Activated naive CD4-positive, alpha-beta T cell treated with anti-CD3 and anti-CD28 coated beads, Interleukin-2, amount 50 U/mL, for 24 hours (primary cell): ENCODE results near the gene SEMA3D.

Source experiments
- H3K27ac Mint-ChIP-seq: one replicate; pipeline ENCODE4 v1.8.0; 2021; ENCODE audit warnings: mild to moderate bottlenecking, mixed read lengths
- H3K27me3 Mint-ChIP-seq: one replicate; pipeline ENCODE4 v1.8.0; 2021; ENCODE audit warnings: mixed read lengths
- H3K36me3 Mint-ChIP-seq: one replicate; pipeline ENCODE4 v1.8.0; 2021; ENCODE audit warnings: mixed read lengths
- H3K4me1 Mint-ChIP-seq: one replicate; pipeline ENCODE4 v1.8.0; 2021; ENCODE audit warnings: mixed read lengths
- H3K4me3 Mint-ChIP-seq: one replicate; pipeline ENCODE4 v1.8.0; 2021; ENCODE audit warnings: mild to moderate bottlenecking, mixed read lengths
- H3K9me3 Mint-ChIP-seq: one replicate; pipeline ENCODE4 v1.8.0; 2021; ENCODE audit warnings: mixed read lengths

SEMA3D gene

GRCh38 chr7:85162721-85163120, 24.1 kb downstream of the SEMA3D start:
- Mint-ChIP-seq H3K4me1 (no peaks in the 10 kb centered on the region), H3K27ac (no peak overlapping the region), H3K27me3 (peaks cover 2% of the 10 kb centered on the region), H3K9me3 (peaks cover 10% of the 10 kb centered on the region), H3K4me3 (no peak overlapping the region), H3K36me3 (no peaks in the 10 kb centered on the region)

GRCh38 chr7:85160223-85160622, 26.6 kb downstream of the SEMA3D start:
- Mint-ChIP-seq H3K9me3 (peaks cover 6% of the 10 kb centered on the region), H3K36me3 (no peaks in the 10 kb centered on the region), H3K27me3 (peaks cover 2% of the 10 kb centered on the region), H3K4me1 (no peaks in the 10 kb centered on the region), H3K4me3 (no peak overlapping the region), H3K27ac (no peak overlapping the region)

- Mint-ChIP-seq H3K4me1 (no peaks in the 10 kb centered on the region), H3K9me3 (peaks cover 6% of the 10 kb centered on the region), H3K27me3 (peaks cover 2% of the 10 kb centered on the region), H3K36me3 (no peaks in the 10 kb centered on the region), H3K27ac (no peak overlapping the region), H3K4me3 (no peak overlapping the region)
These were observed 27.9 kb downstream of the SEMA3D start for GRCh38 chr7:85159003-85159402.

GRCh38 chr7:85156661-85157208, 30.1 kb downstream of the SEMA3D start:
- peaks cover 2% of the 10 kb centered on the region for H3K27me3 Mint-ChIP-seq
- H3K27ac Mint-ChIP-seq = no peak overlapping the region
- peaks cover 6% of the 10 kb centered on the region for H3K9me3 Mint-ChIP-seq
- H3K36me3 Mint-ChIP-seq = no peaks in the 10 kb centered on the region
- no peaks in the 10 kb centered on the region for H3K4me1 Mint-ChIP-seq
- no peak overlapping the region for H3K4me3 Mint-ChIP-seq

GRCh38 chr7:85154282-85154937, 32.4 kb downstream of the SEMA3D start:
- Mint-ChIP-seq H3K9me3 (no peaks in the 10 kb centered on the region), H3K4me3 (no peak overlapping the region), H3K36me3 (no peaks in the 10 kb centered on the region), H3K27ac (no peak overlapping the region), H3K27me3 (no peaks in the 10 kb centered on the region), H3K4me1 (no peaks in the 10 kb centered on the region)

GRCh38 chr7:85153715-85154114, 33.1 kb downstream of the SEMA3D start:
- Mint-ChIP-seq H3K9me3 (no peaks in the 10 kb centered on the region), H3K27me3 (no peaks in the 10 kb centered on the region), H3K4me3 (no peak overlapping the region), H3K4me1 (no peaks in the 10 kb centered on the region), H3K27ac (no peak overlapping the region), H3K36me3 (no peaks in the 10 kb centered on the region)

- H3K27me3 Mint-ChIP-seq = no peaks in the 10 kb centered on the region
These were observed 36.2 kb downstream of the SEMA3D start for GRCh38 chr7:85150624-85151023.

GRCh38 chr7:85144771-85145170, 42.1 kb downstream of the SEMA3D start:
- Mint-ChIP-seq H3K27me3 (no peaks in the 10 kb centered on the region), H3K4me1 (no peaks in the 10 kb centered on the region), H3K27ac (no peak overlapping the region), H3K4me3 (no peak overlapping the region), H3K9me3 (no peaks in the 10 kb centered on the region), H3K36me3 (no peaks in the 10 kb centered on the region)

More at GRCh38 chr7:85150624-85151023, 36.2 kb downstream of the SEMA3D start:
- Mint-ChIP-seq H3K4me1 (no peaks in the 10 kb centered on the region), H3K4me3 (no peak overlapping the region), H3K27ac (no peak overlapping the region), H3K9me3 (no peaks in the 10 kb centered on the region), H3K36me3 (no peaks in the 10 kb centered on the region)

- Mint-ChIP-seq H3K9me3 (no peaks in the 10 kb centered on the region), H3K4me3 (no peak overlapping the region), H3K36me3 (no peaks in the 10 kb centered on the region), H3K27ac (no peak overlapping the region), H3K4me1 (no peaks in the 10 kb centered on the region), H3K27me3 (no peaks in the 10 kb centered on the region)
These were observed 50.9 kb downstream of the SEMA3D start for GRCh38 chr7:85135977-85136376.

- Mint-ChIP-seq H3K27me3 (no peaks in the 10 kb centered on the region), H3K27ac (no peak overlapping the region), H3K4me1 (no peaks in the 10 kb centered on the region), H3K4me3 (no peak overlapping the region), H3K36me3 (no peaks in the 10 kb centered on the region), H3K9me3 (no peaks in the 10 kb centered on the region)
These were observed 53.3 kb downstream of the SEMA3D start for GRCh38 chr7:85133560-85133959.

GRCh38 chr7:85133006-85133405, 53.9 kb downstream of the SEMA3D start:
- Mint-ChIP-seq H3K4me3 (no peak overlapping the region), H3K4me1 (no peaks in the 10 kb centered on the region), H3K27ac (no peak overlapping the region), H3K27me3 (no peaks in the 10 kb centered on the region), H3K36me3 (no peaks in the 10 kb centered on the region), H3K9me3 (no peaks in the 10 kb centered on the region)

GRCh38 chr7:85130702-85131101, 56.2 kb downstream of the SEMA3D start:
- Mint-ChIP-seq H3K4me3 (no peak overlapping the region), H3K9me3 (no peaks in the 10 kb centered on the region)

GRCh38 chr7:85126383-85126782, 60.5 kb downstream of the SEMA3D start:
- Mint-ChIP-seq H3K4me3 (no peak overlapping the region), H3K27ac (no peak overlapping the region), H3K36me3 (no peaks in the 10 kb centered on the region), H3K27me3 (no peaks in the 10 kb centered on the region), H3K4me1 (no peaks in the 10 kb centered on the region), H3K9me3 (no peaks in the 10 kb centered on the region)

More at GRCh38 chr7:85130702-85131101, 56.2 kb downstream of the SEMA3D start:
- H3K27ac Mint-ChIP-seq = no peak overlapping the region
- H3K36me3 Mint-ChIP-seq = no peaks in the 10 kb centered on the region
- no peaks in the 10 kb centered on the region for H3K27me3 Mint-ChIP-seq
- no peaks in the 10 kb centered on the region for H3K4me1 Mint-ChIP-seq

- H3K27me3 Mint-ChIP-seq = no peaks in the 10 kb centered on the region
- H3K36me3 Mint-ChIP-seq = no peaks in the 10 kb centered on the region
- H3K27ac Mint-ChIP-seq = no peak overlapping the region
- no peaks in the 10 kb centered on the region for H3K9me3 Mint-ChIP-seq
- H3K4me1 Mint-ChIP-seq = no peaks in the 10 kb centered on the region
- no peak overlapping the region for H3K4me3 Mint-ChIP-seq
These were observed 61.2 kb downstream of the SEMA3D start for GRCh38 chr7:85125651-85126131.

GRCh38 chr7:85125176-85125575, 61.7 kb downstream of the SEMA3D start:
- no peaks in the 10 kb centered on the region for H3K36me3 Mint-ChIP-seq
- no peaks in the 10 kb centered on the region for H3K4me1 Mint-ChIP-seq
- no peak overlapping the region for H3K27ac Mint-ChIP-seq
- H3K27me3 Mint-ChIP-seq = no peaks in the 10 kb centered on the region
- H3K9me3 Mint-ChIP-seq = no peaks in the 10 kb centered on the region
- no peak overlapping the region for H3K4me3 Mint-ChIP-seq

GRCh38 chr7:85119934-85120333, 66.9 kb downstream of the SEMA3D start:
- Mint-ChIP-seq H3K27me3 (no peaks in the 10 kb centered on the region), H3K4me1 (no peaks in the 10 kb centered on the region), H3K27ac (no peak overlapping the region), H3K36me3 (no peaks in the 10 kb centered on the region), H3K4me3 (no peak overlapping the region), H3K9me3 (peaks cover 6% of the 10 kb centered on the region)

- no peaks in the 10 kb centered on the region for H3K36me3 Mint-ChIP-seq
- no peak overlapping the region for H3K4me3 Mint-ChIP-seq
- H3K27me3 Mint-ChIP-seq = no peaks in the 10 kb centered on the region
- H3K4me1 Mint-ChIP-seq = no peaks in the 10 kb centered on the region
- peaks cover 6% of the 10 kb centered on the region for H3K9me3 Mint-ChIP-seq
- H3K27ac Mint-ChIP-seq = no peak overlapping the region
These were observed 71.0 kb downstream of the SEMA3D start for GRCh38 chr7:85115862-85116261.
